NT2/D1 (cell line): Measurements from ENCODE around the gene INCENP.

Experiments used
- YY1 ChIP-seq: IDR thresholded peaks from 2 replicates; pipeline ENCODE4 v1.6.1; 2011; ENCODE audit not compliant: insufficient read length, insufficient read depth
- ZNF274 ChIP-seq: IDR thresholded peaks from 2 replicates; pipeline ENCODE4 v1.6.1; 2011; ENCODE audit warnings: mild to moderate bottlenecking, low read depth, low read length

DNA sequence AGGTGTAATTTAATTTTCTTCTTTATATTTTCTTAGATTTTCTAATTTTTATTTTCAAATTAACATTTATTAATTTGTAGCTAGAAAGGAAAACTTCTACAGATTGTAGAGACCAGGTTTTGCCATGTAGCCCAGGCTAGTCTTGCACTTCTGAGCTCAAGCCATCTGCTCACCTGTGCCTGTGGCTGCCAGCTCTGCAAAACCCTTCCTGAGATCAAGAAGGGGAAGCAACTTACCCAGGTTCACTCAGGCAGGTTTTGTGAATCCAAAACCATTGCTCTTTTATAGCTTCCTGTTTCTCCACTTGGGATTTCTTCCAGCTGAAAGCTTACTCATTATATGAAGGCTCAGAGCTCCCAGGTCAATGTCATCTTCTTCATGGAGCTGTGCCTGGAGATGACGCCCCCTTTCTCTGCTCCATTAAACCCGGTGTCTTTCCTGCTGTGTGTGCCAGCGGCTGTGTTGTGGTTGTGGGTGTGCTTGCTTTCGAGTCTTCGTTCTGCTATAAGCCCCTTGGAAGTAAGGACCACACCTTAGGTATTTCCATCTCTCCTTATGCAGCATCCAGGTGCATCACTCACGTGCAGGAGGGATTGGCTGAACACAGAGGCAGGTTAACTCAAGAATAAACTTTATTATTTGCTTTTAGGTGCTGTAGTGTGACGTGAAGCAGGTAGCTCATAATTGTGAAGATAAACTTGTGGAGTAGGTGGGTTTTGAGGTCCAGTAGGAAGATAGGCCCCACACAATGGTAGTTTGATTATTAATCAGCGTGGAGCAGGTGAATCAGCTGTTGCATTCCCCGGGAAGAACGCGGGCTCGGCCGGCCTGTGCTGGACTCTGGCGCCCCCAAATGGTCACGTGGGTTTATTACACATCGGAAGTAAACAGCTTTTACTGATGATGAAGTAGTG, 42.2 kb upstream of the INCENP start:
- TF ChIP-seq YY1 (no peak), ZNF274 (no peak)
